Measurements from ENCODE around the gene ZFTA.

The ZFTA gene

DNA sequence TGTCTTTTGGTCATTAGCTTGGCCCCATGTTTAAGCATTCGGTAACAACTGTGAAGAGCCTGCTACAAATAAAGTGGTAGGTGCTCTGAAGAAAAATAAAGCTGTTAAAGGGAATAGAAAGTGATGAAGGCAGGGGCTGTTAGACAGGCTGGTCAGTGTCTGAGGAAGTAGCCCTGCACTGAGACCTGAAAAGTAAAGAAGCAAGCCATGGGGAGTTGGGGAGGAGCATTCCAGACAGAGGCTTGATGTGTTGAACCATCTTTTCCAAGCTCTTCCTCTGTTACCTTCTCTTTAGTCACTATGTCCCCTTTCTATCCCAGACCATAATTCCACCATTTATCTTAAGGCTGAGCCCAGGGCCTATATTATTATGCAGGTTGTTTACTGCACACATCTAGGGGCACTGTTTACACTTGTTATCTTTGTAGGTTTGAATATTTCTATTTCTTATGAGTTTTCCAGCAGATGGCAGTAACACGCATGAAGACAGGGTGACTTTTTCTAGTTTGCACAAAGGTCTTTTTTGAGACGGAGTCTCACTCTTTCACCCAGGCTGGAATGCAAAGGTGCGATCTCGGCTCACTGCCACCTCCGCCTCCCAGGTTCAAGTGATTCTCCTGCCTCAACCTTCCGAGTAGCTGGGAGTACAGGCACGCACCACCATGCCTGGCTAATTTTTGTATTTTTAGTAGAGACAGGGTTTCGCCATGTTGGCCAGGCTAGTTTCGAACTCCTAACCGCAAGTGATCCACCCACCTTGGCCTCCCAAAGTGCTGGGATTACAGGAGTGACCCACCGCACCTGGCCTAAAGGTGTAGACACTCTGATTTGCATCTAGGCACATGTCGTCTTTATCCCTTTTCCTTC is 23.0 kb downstream of the ZFTA start:
- DNase-seq (ENCODE audit: insufficient read length, low spot score) = no peak
- no peak for FAIRE-seq
- no peak for TF ChIP-seq CTCF (IDR thresholded peaks at IDR 0.05; ENCODE audit: insufficient read depth, missing control alignments)

GRCh38 chr11:63738720-63739360 is 29.7 kb downstream of the ZFTA start:
- no peak for DNase-seq (ENCODE audit: insufficient read length, low spot score)
- no peak for FAIRE-seq
- peak; percentile 89 for TF ChIP-seq CTCF (IDR thresholded peaks at IDR 0.05; ENCODE audit: insufficient read depth, missing control alignments)

GRCh38 chr11:63737718-63738117 is 30.9 kb downstream of the ZFTA start:
- DNase-seq (ENCODE audit: insufficient read length, low spot score) = no peak
- TF ChIP-seq CTCF (IDR thresholded peaks at IDR 0.05; ENCODE audit: insufficient read depth, missing control alignments) = no peak
- FAIRE-seq = no peak

DNA sequence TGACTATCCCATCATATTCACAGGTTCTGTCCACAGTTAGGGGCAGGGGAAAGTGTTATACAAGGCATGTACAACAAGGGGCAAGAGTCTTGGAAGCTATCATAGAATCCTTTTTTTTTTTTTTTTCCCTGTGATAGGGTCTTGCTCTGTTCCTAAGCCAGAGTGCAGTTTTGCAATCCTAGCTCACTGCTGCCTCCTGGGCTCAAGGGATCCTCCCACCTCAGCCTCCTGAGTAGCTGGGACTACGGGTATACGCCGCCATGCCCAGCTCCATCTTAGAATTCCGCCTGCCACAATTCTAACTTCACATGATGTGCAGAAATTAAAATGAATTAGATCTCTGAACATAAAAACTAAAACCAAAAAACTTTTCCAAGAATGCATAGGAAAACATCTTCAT is 31.7 kb downstream of the ZFTA start:
- FAIRE-seq (no peak), DNase-seq (ENCODE audit: insufficient read length, low spot score) (no peak)
- TF ChIP-seq CTCF (IDR thresholded peaks at IDR 0.05; ENCODE audit: insufficient read depth, missing control alignments) = no peak

DNA sequence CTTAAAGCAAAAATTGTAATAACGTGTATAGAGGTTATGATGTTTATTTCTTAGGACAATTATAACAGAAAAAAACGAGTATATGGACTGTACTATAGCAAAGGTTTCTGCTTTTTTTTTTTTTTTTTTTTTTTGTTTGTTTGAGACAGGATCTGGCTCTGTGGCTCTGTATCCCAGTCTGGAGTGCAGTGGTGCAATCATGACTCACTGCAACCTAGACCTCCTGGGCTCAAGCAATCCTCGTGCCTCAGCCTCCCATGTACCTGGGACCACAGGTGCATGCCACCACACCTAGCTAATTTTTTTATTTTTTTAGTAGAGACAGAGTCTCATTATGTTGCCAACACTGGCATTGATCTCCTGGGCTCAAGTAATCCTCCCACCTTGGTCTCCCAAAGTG is 39.2 kb downstream of the ZFTA start:
- FAIRE-seq = no peak
- no peak for TF ChIP-seq CTCF (IDR thresholded peaks at IDR 0.05; ENCODE audit: insufficient read depth, missing control alignments)

DNA sequence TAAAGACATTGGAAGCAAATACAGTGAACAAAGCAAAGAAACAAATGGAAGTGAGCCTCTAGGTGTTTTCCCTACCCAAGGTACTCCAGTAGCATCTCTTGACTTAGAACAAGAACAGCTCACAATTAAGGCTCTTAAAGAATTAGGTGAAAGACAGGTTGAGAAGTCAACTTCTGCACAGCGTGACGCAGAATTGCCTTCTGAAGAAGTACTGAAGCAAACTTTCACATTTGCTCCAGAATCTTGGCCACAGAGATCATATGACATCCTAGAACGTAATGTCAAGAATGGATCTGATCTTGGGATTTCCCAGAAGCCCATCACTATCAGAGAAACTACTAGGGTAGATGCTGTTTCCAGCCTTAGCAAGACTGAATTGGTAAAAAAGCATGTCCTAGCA is 48.0 kb downstream of the ZFTA start:
- no peak for TF ChIP-seq CTCF (IDR thresholded peaks at IDR 0.05; ENCODE audit: insufficient read depth, missing control alignments)
- no peak for DNase-seq (ENCODE audit: insufficient read length, low spot score)
- no peak for FAIRE-seq

More for the DNA sequence above, 39.2 kb downstream of the ZFTA start:
- DNase-seq (ENCODE audit: insufficient read length, low spot score) = no peak

DNA sequence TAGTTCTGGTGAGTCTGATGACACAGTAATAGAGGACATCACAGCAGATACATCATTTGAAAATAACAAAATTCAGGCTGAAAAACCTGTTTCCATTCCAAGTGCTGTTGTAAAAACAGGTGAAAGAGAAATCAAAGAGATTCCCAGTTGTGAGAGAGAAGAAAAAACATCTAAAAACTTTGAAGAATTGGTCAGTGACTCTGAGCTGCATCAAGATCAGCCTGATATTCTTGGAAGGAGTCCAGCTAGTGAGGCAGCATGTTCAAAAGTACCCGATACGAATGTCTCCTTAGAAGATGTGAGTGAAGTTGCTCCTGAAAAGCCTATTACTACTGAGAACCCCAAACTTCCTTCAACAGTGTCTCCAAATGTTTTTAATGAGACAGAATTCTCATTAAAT is 48.6 kb downstream of the ZFTA start:
- FAIRE-seq = no peak
- DNase-seq (ENCODE audit: insufficient read length, low spot score) = no peak
- TF ChIP-seq CTCF (IDR thresholded peaks at IDR 0.05; ENCODE audit: insufficient read depth, missing control alignments) = no peak
